Chondrocyte (in vitro differentiated cells): ENCODE measurements around the gene GJC2. TPM values are rescaled to one million over a fixed set of nuclear protein-coding genes. Genes with fewer than 3 reads are reported as not detected.

ENCODE experiments used
- DNase-seq: peaks from one replicate; pipeline ENCODE4 v3.0.0; 2021; ENCODE audit warnings: mixed read lengths, low spot score
- H3K27ac Mint-ChIP-seq: one replicate; pipeline ENCODE4 v1.8.0; 2021; ENCODE audit warnings: mild to moderate bottlenecking, moderate library complexity, mixed read lengths; ENCODE audit not compliant: unreplicated experiment
- H3K27me3 Mint-ChIP-seq: 2 replicates; pipeline ENCODE4 v1.8.0; 2021; ENCODE audit warnings: low read depth, mixed read lengths
- H3K36me3 Mint-ChIP-seq: 2 replicates; pipeline ENCODE4 v1.8.0; 2021; ENCODE audit warnings: low read depth, mixed read lengths
- H3K4me1 Mint-ChIP-seq: 2 replicates; pipeline ENCODE4 v1.8.0; 2021; ENCODE audit warnings: low read depth, mild to moderate bottlenecking, mixed read lengths
- H3K4me3 Mint-ChIP-seq: one replicate; pipeline ENCODE4 v1.8.0; 2021; ENCODE audit warnings: mild to moderate bottlenecking, moderate library complexity, mixed read lengths; ENCODE audit not compliant: unreplicated experiment
- H3K9me3 Mint-ChIP-seq: 2 replicates; pipeline ENCODE4 v1.8.0; 2021; ENCODE audit warnings: low read depth, mixed read lengths
- CTCF ChIP-seq: fragments of 200-600 bp; sonication (generic); IDR thresholded peaks from 2 replicates; pipeline ENCODE4 v1.5.0; 2021; ENCODE audit warnings: antibody characterized with exemption, mild to moderate bottlenecking, moderate library complexity
- total RNA-seq: library from RNA; stranded (reverse); gene quantifications from 3 replicates; pipeline ENCODE4 v1.2.1, GENCODE V29; 2021

GJC2 gene
- total RNA-seq, 1 donor from 2014 or later, result 2.0 TPM

DNA sequence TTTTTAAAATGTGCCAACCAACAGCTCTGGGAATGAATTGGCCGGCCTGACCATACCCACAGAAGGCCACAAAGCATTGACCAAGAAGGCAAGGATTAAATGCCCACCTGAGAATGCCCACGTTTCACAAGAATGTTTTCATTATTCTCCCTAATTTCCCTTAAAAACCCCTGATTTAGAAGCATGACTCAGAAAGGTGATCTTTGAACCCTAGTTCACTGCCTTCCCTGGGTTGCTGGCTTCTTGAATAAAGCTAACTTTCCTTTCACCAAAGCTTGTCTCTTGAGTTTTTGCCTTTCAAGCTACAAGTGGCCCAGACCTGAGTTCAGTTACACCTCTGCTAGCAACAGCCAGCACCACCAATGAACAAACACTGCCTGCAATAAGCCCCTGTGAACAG is 26.2 kb upstream of the GJC2 start:
- no peak overlapping the region for H3K4me3 Mint-ChIP-seq
- H3K27ac Mint-ChIP-seq, result no peak overlapping the region
- H3K36me3 Mint-ChIP-seq, result no peaks in the 10 kb centered on the region
- no peak for TF ChIP-seq CTCF
- peaks cover 14% of the 10 kb centered on the region for H3K27me3 Mint-ChIP-seq
- H3K9me3 Mint-ChIP-seq, result no peaks in the 10 kb centered on the region
- no peak for DNase-seq
- H3K4me1 Mint-ChIP-seq, result peaks cover 12% of the 10 kb centered on the region

DNA sequence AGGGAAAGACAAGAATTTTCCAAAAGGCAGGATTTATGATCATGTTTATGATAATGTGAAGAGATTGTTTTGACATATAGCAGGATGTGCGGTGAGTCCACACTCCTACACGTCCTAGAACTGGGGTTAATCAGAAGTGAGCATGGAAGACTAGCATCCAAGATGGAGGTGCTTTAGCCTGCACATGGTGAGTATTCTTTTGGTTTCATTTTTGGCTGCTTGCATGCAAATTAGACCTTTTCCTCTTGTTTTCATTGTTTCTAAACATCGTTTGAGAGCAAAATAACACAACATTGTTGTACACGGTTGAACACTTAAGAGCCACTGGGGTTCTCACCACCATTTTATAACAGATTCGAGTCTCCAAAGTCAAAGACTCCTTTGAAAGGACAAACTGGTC is 24.5 kb upstream of the GJC2 start:
- Mint-ChIP-seq H3K9me3 (no peaks in the 10 kb centered on the region), H3K27ac (no peak overlapping the region), H3K4me1 (peaks cover 7% of the 10 kb centered on the region), H3K4me3 (no peak overlapping the region), H3K27me3 (peaks cover 14% of the 10 kb centered on the region), H3K36me3 (no peaks in the 10 kb centered on the region)
- TF ChIP-seq CTCF, result no peak
- DNase-seq, result no peak

DNA sequence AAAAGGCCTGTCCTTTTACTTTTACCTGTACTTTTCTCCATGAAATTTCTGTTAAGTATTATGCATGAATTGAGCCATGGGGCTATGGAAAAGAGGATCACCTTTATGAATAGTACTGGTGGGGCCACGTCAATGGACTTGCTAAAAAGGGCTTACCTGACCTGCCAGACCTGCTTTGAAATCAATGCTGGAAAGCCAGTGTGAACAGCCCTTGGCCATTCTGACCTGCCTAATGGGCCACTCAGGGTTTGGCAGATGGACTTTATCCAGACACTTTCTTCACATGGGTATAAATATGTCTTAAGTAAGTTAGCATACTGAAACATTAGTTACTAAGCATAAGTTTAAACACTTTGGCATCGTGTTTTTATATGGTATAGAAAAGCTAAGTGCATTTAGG is 18.0 kb upstream of the GJC2 start:
- Mint-ChIP-seq H3K4me3 (no peak overlapping the region), H3K27ac (no peak overlapping the region), H3K4me1 (peaks cover 7% of the 10 kb centered on the region), H3K9me3 (no peaks in the 10 kb centered on the region), H3K36me3 (no peaks in the 10 kb centered on the region), H3K27me3 (peaks cover 23% of the 10 kb centered on the region)
- no peak for TF ChIP-seq CTCF
- DNase-seq, result no peak

- TF ChIP-seq CTCF, result no peak
- H3K27ac Mint-ChIP-seq, result no peak overlapping the region
- DNase-seq, result no peak
- H3K9me3 Mint-ChIP-seq, result no peaks in the 10 kb centered on the region
- peaks cover 20% of the 10 kb centered on the region for H3K27me3 Mint-ChIP-seq
- peaks cover 7% of the 10 kb centered on the region for H3K4me1 Mint-ChIP-seq
- no peaks in the 10 kb centered on the region for H3K36me3 Mint-ChIP-seq
- no peak overlapping the region for H3K4me3 Mint-ChIP-seq
These were observed 15.1 kb upstream of the GJC2 start for GRCh38 chr1:228134591-228134990.

GRCh38 chr1:228136901-228137300 is 12.8 kb upstream of the GJC2 start:
- no peak overlapping the region for H3K4me3 Mint-ChIP-seq
- peaks cover 20% of the 10 kb centered on the region for H3K27me3 Mint-ChIP-seq
- no peak for TF ChIP-seq CTCF
- H3K36me3 Mint-ChIP-seq, result no peaks in the 10 kb centered on the region
- DNase-seq, result no peak
- no peaks in the 10 kb centered on the region for H3K9me3 Mint-ChIP-seq
- H3K27ac Mint-ChIP-seq, result no peak overlapping the region
- peaks cover 11% of the 10 kb centered on the region for H3K4me1 Mint-ChIP-seq
